SH-SY5Y (cell line): ENCODE results near the gene DOCK2.

ENCODE experiments used
- GATA2 ChIP-seq: IDR thresholded peaks from 2 replicates; pipeline ENCODE4 v1.6.1; 2011; ENCODE audit warnings: mild to moderate bottlenecking, low read depth, low read length
- GATA3 ChIP-seq: IDR thresholded peaks from 2 replicates; pipeline ENCODE4 v1.6.1; 2011; ENCODE audit warnings: low read depth, mild to moderate bottlenecking, low read length, moderate library complexity

DNA sequence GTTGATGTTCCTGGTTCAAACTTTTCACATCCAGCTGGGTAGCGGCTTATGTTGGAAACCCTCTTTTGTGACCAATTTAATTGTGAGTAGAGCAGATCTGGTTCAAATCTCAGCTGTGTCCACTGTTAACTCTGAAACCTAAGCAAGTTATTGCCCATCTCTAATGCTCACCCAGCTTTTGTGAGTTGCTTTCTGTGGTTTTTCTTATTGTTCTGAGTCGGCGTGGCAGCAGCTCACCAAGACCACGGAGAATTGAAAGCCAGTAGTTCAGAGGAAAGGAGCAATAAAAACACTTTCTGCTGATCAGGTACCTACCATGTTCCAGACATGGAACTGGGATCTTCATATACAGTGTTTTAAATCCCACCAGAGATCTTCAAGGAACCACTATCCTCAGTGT is 114.4 kb downstream of the DOCK2 start:
- no peak for TF ChIP-seq GATA3
- TF ChIP-seq GATA2 = no peak
